DMS 273 (cell line): ENCODE data around the gene PLA2G10.
"Not testable (repeated sequence)": the region's sequence is repeated elsewhere in the genome, so short reads cannot be mapped to it uniquely, and the experiment has no call there.

ENCODE experiments used
- DNase-seq: peaks from one replicate; lab custom pipeline; 2025; ENCODE audit not compliant: unreplicated experiment; lab: John Stamatoyannopoulos, UW

PLA2G10 gene

DNA sequence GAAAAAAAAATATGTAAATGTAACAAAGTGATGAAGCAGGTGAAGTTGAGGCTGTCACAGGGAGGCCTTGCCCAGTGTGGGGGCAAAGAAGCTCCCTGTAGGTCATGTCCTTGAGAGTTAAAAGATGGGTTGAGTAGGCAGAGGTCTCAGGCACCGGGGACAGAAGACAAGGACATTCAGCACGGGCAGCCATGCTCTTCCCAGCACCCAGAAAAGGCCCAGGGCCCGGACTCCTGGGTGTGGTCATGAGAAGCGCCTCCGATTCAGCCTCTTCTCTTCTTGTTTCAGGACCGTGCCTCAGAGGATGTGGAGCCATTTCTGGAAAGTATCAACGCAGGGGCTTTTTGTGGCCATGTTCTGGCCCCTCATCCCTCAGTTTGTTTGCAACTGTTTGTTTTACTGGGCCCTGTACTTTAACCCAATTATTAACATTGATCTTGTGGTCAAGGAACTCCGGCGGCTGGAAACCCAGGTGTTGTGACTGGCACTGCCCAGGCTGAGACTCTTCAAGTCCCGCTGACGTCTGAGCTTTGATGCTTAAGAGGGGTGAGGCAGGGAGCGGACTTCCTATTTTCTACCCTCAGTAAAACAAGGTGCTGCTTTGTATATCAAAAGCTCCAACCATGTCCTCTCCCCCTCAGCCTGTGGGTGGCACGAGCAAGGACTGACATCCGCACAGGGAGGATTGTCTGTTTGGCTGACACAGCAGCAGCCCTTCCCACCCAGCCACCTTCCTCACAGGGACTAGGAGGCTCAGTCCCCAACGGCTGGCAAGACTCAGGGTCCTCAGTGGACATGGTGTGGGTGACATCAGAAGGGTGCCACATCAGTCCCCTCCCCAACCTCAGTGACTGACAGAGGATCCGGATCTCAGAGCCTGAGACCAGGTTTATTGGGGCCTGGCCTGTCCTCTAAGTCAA is 26.5 kb downstream of the PLA2G10 start:
- DNase-seq: no peak

DNA sequence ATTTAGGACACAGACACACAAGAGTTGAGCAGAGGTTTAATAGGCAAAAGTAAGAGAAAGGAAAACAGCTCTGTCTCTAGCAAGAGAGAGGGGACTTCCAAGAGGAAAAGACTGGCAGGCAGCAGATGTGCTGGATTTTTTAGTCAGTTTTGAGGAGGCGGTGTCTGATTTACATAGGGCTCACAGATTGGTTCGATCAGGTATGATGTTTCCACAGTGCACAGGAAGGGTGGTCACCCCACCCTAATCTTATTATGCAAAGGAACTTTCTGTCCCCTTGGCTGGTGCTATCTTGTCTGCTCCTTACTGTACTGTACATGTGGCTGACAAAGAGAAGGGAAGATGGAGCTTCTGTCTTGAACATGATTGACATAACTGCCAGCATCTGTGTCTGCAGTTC is 36.0 kb downstream of the PLA2G10 start:
- DNase-seq: peak; percentile 24

DNA sequence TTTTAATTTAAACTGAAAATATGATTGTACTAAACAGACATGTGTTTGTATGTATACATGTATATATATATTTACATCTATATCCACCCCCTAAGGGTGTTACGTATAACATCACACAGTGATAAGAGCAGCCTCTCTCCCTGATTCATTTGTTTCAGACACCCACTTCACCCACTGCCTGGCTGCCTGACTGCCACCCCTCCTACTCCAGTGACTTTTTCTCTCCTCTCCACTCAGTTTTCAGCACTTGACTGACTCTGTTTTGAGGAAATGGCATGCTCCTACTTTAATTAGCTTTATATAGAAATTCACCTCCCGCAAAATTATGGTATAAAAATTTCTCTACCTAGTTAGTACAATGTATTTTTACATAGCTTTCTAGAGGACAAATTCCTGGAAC is 41.4 kb downstream of the PLA2G10 start:
- no peak for DNase-seq

DNA sequence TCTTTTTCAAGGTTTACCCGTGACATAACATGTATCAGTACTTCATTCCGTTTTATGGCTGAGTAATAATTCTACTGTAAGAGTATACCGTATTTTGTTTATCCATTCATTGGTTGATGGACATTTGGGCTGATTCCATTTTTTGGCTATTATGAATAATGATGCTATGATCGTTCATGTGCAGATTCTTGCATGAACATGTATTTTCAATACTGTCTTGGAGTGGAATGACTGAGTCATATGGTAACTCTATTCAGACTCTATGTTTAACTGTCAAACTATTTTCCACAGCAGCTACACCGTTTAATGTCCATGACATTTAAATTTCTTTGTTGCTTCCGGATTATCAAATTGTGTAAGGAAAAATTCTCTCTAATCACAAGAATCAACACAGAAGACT is 43.5 kb downstream of the PLA2G10 start:
- no peak for DNase-seq

DNA sequence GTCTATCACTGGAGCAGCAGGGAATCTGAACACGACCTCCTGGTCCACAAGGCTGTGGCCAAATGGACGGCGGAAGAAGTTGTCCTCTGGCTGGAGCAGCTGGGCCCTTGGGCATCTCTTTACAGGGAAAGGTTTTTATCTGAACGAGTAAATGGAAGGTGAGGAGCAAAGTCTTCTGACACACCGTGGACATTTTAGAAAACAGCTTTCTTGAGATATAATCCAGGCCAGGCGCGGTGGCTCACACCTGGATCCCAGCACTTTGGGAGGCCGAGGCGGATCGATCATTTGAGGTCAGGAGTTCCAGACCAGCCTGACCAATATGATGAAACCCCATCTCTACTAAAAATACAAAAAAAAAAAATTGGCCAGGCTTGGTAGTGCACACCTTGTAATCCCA is 44.3 kb downstream of the PLA2G10 start:
- DNase-seq: no peak

DNA sequence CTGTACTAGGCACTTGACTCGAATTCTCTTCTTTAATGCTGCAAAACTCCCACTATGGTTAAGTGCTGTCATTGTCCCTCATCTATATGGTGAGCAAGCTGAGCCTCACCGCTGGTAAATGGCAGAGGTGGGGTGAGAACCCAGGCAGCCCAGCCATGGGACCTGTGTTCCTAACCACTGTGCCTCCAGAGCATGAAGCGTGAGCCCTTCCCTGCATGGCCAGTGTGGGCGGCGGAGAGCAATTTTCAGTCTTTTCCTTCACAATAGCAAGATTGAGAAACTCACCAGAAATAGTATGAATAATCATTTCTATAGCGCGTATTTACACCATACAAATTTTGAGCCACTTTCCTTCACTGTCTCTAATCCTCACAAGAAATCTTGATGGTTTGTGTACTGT is 52.2 kb downstream of the PLA2G10 start:
- no peak for DNase-seq

DNA sequence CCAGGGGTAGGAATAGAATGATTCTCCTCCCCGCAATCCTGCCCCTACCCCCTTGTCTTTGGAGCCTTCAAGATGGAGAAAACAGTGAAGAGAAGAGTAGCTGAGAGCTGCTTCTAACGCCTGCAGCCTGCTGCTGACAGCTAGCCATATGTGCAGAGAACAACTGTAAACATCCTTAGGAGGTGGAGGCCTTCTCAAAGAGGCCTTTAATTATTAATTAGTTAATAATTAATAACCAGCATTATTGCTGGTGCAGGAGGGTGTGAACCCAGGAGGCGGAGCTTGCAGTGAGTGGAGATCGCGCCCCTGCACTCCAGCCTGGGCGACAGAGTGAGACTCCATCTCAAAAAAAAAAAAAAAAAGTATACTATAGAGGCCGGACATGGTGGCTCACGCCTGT is 52.9 kb downstream of the PLA2G10 start:
- DNase-seq: no peak

DNA sequence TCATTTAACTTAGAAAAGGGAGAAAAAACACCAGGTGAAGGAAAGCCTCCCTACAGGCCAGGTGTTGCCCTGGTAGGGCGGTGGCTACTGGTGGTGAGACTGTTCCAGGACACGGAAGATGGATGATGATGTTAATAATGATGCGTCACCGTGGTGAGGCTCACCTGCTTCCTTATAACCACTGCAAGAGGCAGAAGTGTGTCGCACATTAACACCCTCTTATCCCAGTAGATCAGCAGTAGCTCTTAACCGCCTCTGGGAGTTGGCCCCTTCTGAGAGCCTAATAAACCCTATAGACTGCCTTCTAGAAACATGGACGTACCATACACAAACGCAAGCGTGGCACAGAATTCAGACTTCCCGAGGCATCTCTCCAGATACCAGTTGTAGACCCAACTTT is 53.6 kb downstream of the PLA2G10 start:
- DNase-seq: no peak

DNA sequence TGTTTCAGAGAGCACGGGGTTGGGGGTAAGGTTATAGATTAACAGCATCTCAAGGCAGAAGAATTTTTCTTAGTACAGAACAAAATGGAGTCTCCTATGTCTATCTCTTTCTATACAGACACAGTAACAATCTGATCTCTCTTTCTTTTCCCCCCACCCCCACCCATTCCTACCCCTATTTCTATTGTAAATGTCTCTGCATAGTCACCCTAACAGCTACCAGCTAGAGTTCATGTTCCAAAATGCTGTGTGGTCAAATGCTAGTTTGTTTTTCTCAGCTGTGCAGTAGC is 57.2 kb downstream of the PLA2G10 start:
- DNase-seq: not testable (repeated sequence)

DNA sequence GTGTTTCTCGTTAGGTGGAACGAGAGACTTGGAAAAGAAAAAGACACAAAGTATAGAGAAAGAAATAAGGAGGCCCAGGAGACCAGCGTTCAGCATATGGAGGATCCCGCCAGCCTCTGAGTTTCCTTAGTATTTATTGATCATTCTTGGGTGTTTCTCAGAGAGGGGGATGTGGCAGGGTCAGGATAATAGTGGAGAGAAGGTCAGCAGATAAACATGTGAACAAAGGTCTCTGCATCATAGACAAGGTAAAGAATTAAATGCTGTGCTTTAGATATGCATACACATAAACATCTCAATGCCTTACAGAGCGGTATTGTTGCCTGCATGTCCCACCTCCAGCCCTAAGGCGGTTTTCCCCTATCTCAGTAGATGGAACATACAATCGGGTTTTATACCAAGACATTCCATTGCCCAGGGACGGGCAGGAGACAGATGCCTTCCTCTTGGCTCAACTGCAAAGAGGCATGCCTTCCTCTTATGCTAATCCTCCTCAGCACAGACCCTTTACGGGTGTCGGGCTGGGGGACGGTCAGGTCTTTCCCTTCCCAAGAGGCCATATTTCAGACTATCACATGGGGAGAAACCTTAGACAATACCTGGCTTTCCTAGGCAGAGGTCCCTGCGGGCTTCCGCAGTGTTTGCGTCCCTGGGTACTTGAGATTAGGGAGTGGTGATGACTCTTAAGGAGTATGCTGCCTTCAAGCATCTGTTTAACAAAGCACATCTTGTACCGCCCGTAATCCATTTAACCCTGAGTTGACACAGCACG is 57.7 kb downstream of the PLA2G10 start:
- not testable (repeated sequence) for DNase-seq

DNA sequence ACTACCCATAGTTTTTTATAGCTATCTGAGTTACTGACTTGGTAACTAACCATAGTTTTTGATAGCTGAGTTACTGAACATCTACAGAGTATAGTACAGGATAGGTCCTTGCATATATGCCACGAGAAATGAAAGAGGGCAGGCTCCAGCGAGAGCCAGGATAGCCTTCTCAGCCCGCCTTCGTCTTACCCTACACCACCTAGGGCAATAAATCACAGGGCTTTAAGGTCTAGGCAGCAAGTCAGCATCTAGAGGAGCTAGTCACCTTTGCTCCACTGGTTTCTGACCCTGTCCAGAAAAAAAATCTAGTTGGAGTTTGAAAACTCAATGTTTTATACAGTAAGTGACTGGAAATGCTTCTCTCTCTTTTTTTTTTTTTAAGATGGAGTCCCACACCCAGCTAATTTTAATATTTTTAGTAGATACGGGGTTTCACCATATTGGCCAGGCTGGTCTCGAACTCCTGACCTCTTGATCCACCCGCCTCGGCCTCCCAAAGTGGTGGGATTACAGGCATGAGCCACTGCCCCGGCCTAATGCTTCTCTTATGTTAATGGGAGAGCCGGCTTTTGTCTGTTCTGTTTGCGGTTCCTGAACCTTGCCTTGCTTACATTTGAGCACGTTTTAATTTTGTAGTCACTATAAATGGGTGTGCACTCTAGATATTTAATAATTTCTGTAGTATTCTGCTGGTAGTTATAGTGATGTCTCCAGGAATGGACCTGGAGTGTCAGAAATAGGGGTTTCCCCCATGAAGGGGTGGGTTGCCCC is 58.5 kb downstream of the PLA2G10 start:
- no peak for DNase-seq

DNA sequence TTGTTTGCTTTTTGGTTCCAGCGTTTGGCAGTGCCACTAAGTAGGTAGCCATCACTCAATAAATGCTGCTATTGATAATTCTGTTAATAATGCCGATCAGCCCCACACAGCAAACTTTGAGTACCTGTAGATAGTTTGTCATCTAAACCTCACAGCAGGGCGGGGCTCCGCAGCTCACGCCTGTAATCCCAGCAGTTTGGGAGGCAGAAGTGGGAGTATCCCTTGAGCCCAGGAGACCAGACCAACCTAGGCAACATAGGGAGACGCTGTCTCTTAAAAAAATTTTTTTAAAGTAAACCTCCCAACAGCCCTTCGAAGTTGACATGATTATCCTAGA is 59.8 kb downstream of the PLA2G10 start:
- no peak for DNase-seq

DNA sequence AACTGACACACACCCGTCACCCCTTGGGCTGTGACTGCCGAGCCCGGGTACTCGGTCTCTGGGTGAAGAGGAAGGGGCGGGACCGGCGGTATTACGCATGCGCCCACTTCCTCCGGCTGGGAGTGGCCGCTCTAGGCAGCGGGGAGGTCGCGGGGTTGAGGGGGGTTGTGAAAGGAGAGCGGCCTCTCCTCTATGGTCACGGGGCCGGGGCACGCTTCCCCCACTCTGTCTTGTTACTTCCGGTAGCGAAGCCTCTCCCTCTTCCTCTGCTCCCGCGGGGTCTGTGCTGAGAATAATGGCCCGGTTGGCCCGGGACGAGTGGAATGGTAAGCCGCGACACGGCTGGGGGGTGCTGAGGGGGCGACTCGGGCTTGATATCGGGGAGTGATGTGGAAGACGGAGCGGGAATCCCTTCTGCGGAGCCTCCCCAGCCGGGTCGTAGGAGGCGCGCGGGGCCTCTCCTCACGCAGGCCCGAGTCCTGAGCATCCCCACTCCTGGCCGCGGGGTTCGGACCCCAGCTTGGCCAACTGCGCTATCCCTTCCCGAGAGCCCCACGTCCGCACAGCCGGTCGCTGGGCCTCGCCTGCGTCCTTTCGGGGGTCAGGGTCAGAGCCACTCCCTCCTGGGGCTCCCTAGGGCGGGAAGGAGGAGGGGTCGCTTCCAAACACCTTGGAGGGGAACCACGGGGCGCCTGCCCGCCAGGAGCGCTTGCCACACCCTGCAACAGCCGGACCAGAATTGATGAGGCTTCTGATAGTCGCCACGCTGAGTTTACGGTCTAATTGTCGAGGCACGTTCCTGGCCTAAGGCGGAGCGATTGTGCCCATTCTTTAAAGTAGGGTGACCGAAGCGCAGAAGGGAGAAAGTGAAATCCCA is 61.2 kb downstream of the PLA2G10 start, which contains the start of gene BFAR:
BFAR (plus strand) TSS at position 259 of the 877 bp plus-strand sequence. CDS start 11,396 bp downstream, outside the sequence.
- DNase-seq: peak; percentile 99

DNA sequence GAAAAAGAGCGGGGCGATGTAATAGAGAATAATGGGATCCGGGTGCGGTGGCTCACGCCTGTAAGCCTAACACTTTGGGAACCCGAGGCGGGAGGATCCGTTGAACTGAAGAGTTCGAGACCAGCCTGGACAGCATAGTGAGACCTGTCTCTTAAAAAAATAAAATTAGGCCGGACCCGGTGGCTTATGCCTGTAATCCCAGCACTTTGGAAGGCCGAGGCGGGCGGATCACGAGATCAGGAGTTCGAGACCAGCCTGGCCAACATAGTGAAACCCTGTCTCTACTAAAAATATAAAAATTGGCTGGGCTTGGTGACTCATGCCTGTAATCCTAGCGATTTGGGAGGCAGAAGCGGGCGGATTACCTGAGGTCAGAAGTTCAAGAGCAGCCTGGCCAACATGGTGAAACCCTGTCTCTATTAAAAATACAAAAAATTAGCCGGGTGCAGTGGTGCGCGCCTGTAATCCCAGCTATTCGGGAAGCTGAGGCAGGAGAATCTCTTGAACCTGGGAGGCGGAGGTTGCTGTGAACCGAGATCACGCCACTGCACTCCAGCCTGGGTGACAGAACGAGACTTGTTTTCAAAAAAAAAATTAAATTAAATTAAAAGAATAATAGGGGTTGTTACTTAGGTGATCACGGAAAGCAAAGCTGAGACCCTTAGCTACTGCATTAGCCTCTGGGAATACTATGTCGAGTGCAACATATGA is 63.3 kb downstream of the PLA2G10 start:
- DNase-seq: not testable (repeated sequence)

DNA sequence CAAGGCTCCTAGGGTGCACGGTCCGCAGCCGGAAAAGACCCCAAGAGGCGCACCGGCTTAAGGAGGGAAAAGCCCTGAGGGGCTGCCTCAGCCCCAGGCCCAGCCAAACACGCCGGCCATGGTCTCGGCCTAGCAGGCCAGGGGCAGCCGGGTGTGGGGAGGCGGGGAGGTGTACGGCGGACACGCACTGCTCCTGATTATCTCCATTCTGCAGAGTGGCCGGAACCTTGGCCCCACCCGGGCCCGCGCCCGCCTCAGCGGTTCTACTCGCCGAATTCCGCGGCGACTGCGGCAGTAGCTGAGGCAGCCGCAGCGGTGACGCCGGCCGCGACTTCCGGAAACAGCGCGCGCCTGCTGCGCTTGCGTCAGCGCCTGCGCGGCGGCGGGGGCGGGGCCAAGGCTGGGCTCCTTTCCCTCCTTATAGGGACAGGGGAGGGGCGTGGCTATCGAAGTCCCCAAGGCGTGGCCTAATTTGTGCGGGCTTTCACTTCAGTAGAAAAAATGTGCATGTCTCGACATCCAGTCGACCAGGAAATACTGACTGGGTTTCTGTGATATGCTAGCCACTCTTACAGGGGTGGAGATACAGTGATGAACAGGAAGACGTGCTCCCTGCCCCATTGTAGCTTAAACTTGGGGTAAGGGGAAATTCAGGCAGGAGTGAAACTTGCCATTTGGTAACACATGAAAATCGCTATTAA is 64.0 kb downstream of the PLA2G10 start, which contains the start of gene PARN:
PARN (minus strand) TSS at position 342 of the 701 bp plus-strand sequence; CDS start at position 207, 135 bp downstream.
- DNase-seq: peak; percentile 98

DNA sequence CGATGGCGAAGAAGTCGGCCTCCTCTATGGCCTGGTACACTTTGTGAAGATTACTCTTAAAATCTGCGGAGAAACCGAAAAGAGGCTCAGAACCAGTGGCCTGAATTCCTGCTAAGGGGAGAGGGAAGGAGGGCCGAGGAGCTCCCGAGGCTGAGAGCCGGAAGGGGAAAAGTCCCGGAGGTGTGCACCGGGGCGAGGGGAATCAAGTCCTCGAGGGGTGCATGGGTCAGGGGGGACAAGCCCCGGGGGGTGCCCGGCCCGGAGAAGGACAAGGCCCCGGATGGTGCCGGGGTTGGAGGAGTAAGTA is 64.5 kb downstream of the PLA2G10 start:
- DNase-seq: peak; percentile 61

DNA sequence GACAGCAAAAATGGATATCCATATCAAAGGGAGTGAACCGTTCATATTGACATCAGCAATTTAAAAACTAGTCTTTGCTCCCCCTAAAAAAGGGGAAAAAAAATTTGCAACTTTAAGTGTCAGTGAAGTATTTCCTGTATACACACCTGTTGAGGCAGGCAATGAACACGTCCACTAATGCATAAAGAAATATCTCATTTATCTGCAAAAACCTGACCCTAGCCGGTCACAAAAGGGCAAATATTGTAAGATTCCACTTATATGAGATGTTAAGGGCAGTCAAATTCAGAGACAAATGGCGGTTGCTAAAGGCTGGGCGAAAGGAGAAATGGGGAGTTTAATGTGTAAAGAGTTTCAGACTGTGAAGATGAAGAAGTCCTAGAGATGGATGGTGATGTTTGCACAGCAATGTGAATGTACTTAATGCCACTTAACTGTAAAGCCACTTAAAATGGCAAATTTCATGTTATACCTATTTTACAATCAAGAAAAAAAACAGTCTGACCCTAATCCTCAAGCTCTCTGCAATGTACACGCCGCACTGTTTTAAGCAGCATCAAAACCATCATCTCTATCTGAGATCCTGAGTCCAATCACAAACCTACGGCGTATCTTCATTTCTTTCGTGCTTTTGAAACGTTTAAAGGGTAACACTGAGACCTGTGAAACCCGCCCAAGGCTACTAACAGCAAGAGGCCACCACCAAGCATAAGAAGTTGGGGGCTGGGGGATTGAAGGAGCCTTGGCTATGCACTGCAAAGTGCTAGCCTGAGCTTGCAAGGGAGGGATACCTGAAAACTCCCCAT is 65.1 kb downstream of the PLA2G10 start:
- DNase-seq: peak; percentile 48

DNA sequence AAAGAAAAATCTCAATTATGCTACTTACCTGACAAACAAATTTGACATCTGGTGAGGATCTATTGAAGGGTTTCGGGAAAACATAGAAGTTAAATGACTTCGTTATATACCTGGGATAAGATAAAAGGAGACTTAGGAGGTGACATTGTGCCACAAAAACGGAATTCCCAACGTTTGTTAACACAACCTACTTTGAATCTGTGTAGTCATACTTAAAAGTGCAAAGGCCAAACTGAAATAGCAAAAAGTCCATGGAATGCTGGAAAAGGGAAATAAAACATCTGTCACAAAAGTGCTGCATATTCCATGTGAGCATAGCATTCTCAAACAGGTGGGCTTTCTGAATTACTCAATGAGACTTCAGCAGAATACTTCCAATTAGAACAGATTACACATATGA is 67.0 kb downstream of the PLA2G10 start:
- no peak for DNase-seq
